IMR-90 (cell line): Measurements from ENCODE around the gene PLCH1. TPM values are rescaled to one million over a fixed set of nuclear protein-coding genes. Genes with fewer than 3 reads are reported as not detected.

Source experiments
- ATAC-seq: fragments of 200-7000 bp; cut with Tn5 transposase; 2 replicates; pipeline ENCODE4 v1.9.1; 2020; ENCODE audit warnings: low read depth, mild to moderate bottlenecking, moderate library complexity
- BruUV-seq: library from RNA; stranded (reverse); fragments of 400-500 nt; replicated peaks from 2 replicates; lab custom pipeline; 2021; lab: Mats Ljungman, UMichigan
- CTCF ChIA-PET: fragments of 300-600 bp; formaldehyde crosslinking; extraction: SDS; loops from one replicate; lab custom pipeline; 2021; ENCODE audit warnings: antibody characterized with exemption; lab: Yijun Ruan, JAX
- POLR2A ChIA-PET: fragments of 300-600 bp; sonication (Branson Sonifier 250); formaldehyde crosslinking; loops from one replicate; lab custom pipeline; 2022; ENCODE audit warnings: antibody characterized with exemption; ENCODE audit not compliant: unreplicated experiment; lab: Charles Lee
- DNase-seq: peaks from one replicate; pipeline ENCODE4 v3.0.0; 2013
- H2AFZ ChIP-seq: replicated peaks from 2 replicates; pipeline ENCODE3; 2013; ENCODE audit warnings: low read length, mild to moderate bottlenecking; ENCODE audit not compliant: poor library complexity
- H2AK5ac ChIP-seq: 2 replicates; pipeline ENCODE4 v1.6.1; 2013; ENCODE audit warnings: low read depth, low read length, inconsistent platforms
- H2AK9ac ChIP-seq: replicated peaks from 2 replicates; pipeline ENCODE3; 2013; ENCODE audit warnings: mild to moderate bottlenecking, low read depth, low read length, moderate library complexity; ENCODE audit not compliant: poor library complexity
- H2BK120ac ChIP-seq: 2 replicates; pipeline ENCODE4 v1.6.1; 2013; ENCODE audit warnings: low read depth, low read length, inconsistent platforms
- H2BK15ac ChIP-seq: 3 replicates; pipeline ENCODE4 v1.6.1; 2013; ENCODE audit warnings: low read depth, low read length, inconsistent platforms
- H2BK20ac ChIP-seq: 2 replicates; pipeline ENCODE4 v1.6.1; 2013; ENCODE audit warnings: low read depth, mild to moderate bottlenecking, inconsistent platforms, low read length, moderate library complexity
- H2BK5ac ChIP-seq: 2 replicates; pipeline ENCODE4 v1.6.1; 2013; ENCODE audit warnings: mild to moderate bottlenecking, low read depth, low read length, inconsistent platforms; ENCODE audit not compliant: poor library complexity, severe bottlenecking
- H3K14ac ChIP-seq: replicated peaks from 2 replicates; pipeline ENCODE4 v1.6.1; 2013; ENCODE audit warnings: low read depth, low read length, inconsistent platforms
- H3K18ac ChIP-seq: 2 replicates; pipeline ENCODE4 v1.6.1; 2013; ENCODE audit warnings: low read depth, low read length, control low read depth
- H3K23ac ChIP-seq: 2 replicates; pipeline ENCODE4 v1.6.1; 2013; ENCODE audit warnings: low read depth, low read length, inconsistent platforms
- H3K27ac ChIP-seq: 2 replicates; pipeline ENCODE4 v1.5.1; 2013; ENCODE audit warnings: mild to moderate bottlenecking, control low read depth, low read length; ENCODE audit not compliant: insufficient read depth
- H3K27me3 ChIP-seq: 2 replicates; pipeline ENCODE4 v1.6.1; 2013; ENCODE audit warnings: low read length; ENCODE audit not compliant: control insufficient read depth, insufficient read depth
- H3K36me3 ChIP-seq: 2 replicates; pipeline ENCODE4 v1.6.1; 2013; ENCODE audit warnings: low read length, mixed read lengths; ENCODE audit not compliant: control insufficient read depth, insufficient read depth
- H3K4ac ChIP-seq: 2 replicates; pipeline ENCODE4 v1.6.1; 2013; ENCODE audit warnings: low read depth, low read length, inconsistent platforms
- H3K4me1 ChIP-seq: 2 replicates; pipeline ENCODE4 v1.6.1; 2013; ENCODE audit warnings: low read length, mixed read lengths; ENCODE audit not compliant: control insufficient read depth, insufficient read depth
- H3K4me2 ChIP-seq: 2 replicates; pipeline ENCODE4 v1.6.1; 2013; ENCODE audit warnings: low read depth, mild to moderate bottlenecking, control low read depth, low read length, moderate library complexity
- H3K4me3 ChIP-seq: 2 replicates; pipeline ENCODE4 v1.5.1; 2013; ENCODE audit warnings: low read depth, mild to moderate bottlenecking, control low read depth, low read length, moderate library complexity; ENCODE audit not compliant: insufficient read depth
- H3K56ac ChIP-seq: 2 replicates; pipeline ENCODE4 v1.6.1; 2013; ENCODE audit warnings: low read length, inconsistent platforms; ENCODE audit not compliant: insufficient read depth; ENCODE audit errors: extremely low read depth
- H3K79me1 ChIP-seq, 2 experiments: 2 replicates each; pipeline ENCODE4 v1.6.1; 2013; ENCODE audit warnings: low read length in 2 of 2, inconsistent platforms in 1 of 2, low read depth in 1 of 2
- H3K9ac ChIP-seq: 2 replicates; pipeline ENCODE4 v1.6.1; 2013; ENCODE audit warnings: low read depth, low read length, control low read depth
- H3K9me1 ChIP-seq: 2 replicates; pipeline ENCODE4 v1.6.1; 2013; ENCODE audit warnings: low read length, inconsistent platforms; ENCODE audit not compliant: insufficient read depth
- H3K9me3 ChIP-seq: 2 replicates; pipeline ENCODE4 v1.6.1; 2013; ENCODE audit warnings: low read length; ENCODE audit not compliant: control insufficient read depth, insufficient read depth
- H4K20me1 ChIP-seq: 2 replicates; pipeline ENCODE4 v1.6.1; 2013; ENCODE audit warnings: low read length, inconsistent platforms; ENCODE audit not compliant: insufficient read depth
- H4K5ac ChIP-seq: 2 replicates; pipeline ENCODE4 v1.6.1; 2013; ENCODE audit warnings: mild to moderate bottlenecking, low read depth, low read length, control low read depth
- H4K8ac ChIP-seq, 2 experiments: 2 replicates each; pipeline ENCODE4 v1.6.1; 2013; ENCODE audit warnings: low read depth in 2 of 2, low read length in 2 of 2, control low read depth in 1 of 2, inconsistent platforms in 1 of 2
- H4K91ac ChIP-seq: 2 replicates; pipeline ENCODE4 v1.6.1; 2013; ENCODE audit warnings: low read depth, low read length, inconsistent platforms; ENCODE audit not compliant: insufficient read depth
- BHLHE40 ChIP-seq: fragments of 150-350 bp; IDR thresholded peaks from 2 replicates; pipeline ENCODE4 v1.6.1; 2016; ENCODE audit warnings: mild to moderate bottlenecking, low read depth, low read length
- CHD1 ChIP-seq: IDR thresholded peaks from 2 replicates; pipeline ENCODE4 v1.6.1; 2012; ENCODE audit warnings: low read depth, low read length, improper control_type of control experiment
- FOS ChIP-seq: fragments of 150-350 bp; IDR thresholded peaks from 2 replicates; pipeline ENCODE4 v1.6.1; 2016; ENCODE audit warnings: low read depth, low read length
- MAFK ChIP-seq: IDR thresholded peaks from 2 replicates; pipeline ENCODE4 v1.6.1; 2012; ENCODE audit warnings: low read depth, low read length, improper control_type of control experiment
- MAZ ChIP-seq: IDR thresholded peaks from 2 replicates; pipeline ENCODE4 v1.6.1; 2012; ENCODE audit warnings: low read depth, mild to moderate bottlenecking, low read length, improper control_type of control experiment, moderate library complexity, borderline replicate concordance
- MXI1 ChIP-seq: IDR thresholded peaks from 2 replicates; pipeline ENCODE4 v1.6.1; 2012; ENCODE audit warnings: low read depth, mild to moderate bottlenecking, low read length, moderate library complexity, borderline replicate concordance
- NFE2L2 ChIP-seq: fragments of 150-350 bp; IDR thresholded peaks from 2 replicates; pipeline ENCODE4 v1.6.1; 2016; ENCODE audit warnings: low read depth, mild to moderate bottlenecking, low read length
- POLR2A ChIP-seq: IDR thresholded peaks from 2 replicates; pipeline ENCODE4 v1.6.1; 2012; ENCODE audit warnings: mild to moderate bottlenecking, low read depth, low read length
- RAD21 ChIP-seq: IDR thresholded peaks from 2 replicates; pipeline ENCODE4 v1.6.1; 2012; ENCODE audit warnings: low read length, improper control_type of control experiment
- RCOR1 ChIP-seq: IDR thresholded peaks from 2 replicates; pipeline ENCODE4 v1.6.1; 2012; ENCODE audit warnings: mild to moderate bottlenecking, low read length, improper control_type of control experiment; ENCODE audit not compliant: insufficient replicate concordance
- RFX5 ChIP-seq: IDR thresholded peaks from 2 replicates; pipeline ENCODE4 v1.8.0; 2012; ENCODE audit warnings: low read depth, mild to moderate bottlenecking, low read length, moderate library complexity
- SMC3 ChIP-seq: fragments of 150-350 bp; IDR thresholded peaks from 2 replicates; pipeline ENCODE4 v1.6.1; 2016; ENCODE audit warnings: low read depth, mild to moderate bottlenecking, antibody characterized with exemption, low read length, moderate library complexity
- dilution Hi-C: fragments of 300-500 bp; cut with HindIII; formaldehyde crosslinking; loops from one replicate; pipeline ENCODE4 v1.14.3; 2018; ENCODE audit warnings: low sequenced_read_pairs; ENCODE audit not compliant: unreplicated experiment
- in situ Hi-C: fragments of 300-500 bp; cut with MboI; formaldehyde crosslinking; loops from 3 replicates; pipeline ENCODE4 v1.14.3; 2019; ENCODE audit warnings: low sequenced_read_pairs, inconsistent platforms, mixed read lengths
- intact Hi-C: fragments of 100-400 bp; cut with micrococcal nuclease; formaldehyde crosslinking; loops from 2 replicates; pipeline ENCODE4 v1.10.0; 2022
- polyA plus RNA-seq, 3 experiments: library from polyadenylated mRNA; depleted of rRNA; stranded (reverse); fragments of >200 nt; gene quantifications; 2 replicates each; pipeline ENCODE4 v1.2.3, GENCODE V29; 2012; ENCODE audit warnings: low replicate concordance in 1 of 3
- total RNA-seq: library from RNA; depleted of rRNA; stranded (reverse); fragments of >200 nt; gene quantifications from 2 replicates; pipeline ENCODE4 v1.2.3, GENCODE V29; 2012
- TF ChIP-seq, protein P1 (sequence below): conservative IDR thresholded peaks from 2 replicates; pipeline ENCODE4 v1.5.1; 2012; ENCODE audit warnings: mild to moderate bottlenecking, low read depth, low read length, improper control_type of control experiment
- TF ChIP-seq, protein P2 (sequence below): fragments of 150-350 bp; IDR thresholded peaks from 2 replicates; pipeline ENCODE4 v1.6.1; 2017; ENCODE audit warnings: mild to moderate bottlenecking, antibody characterized with exemption, low read length, low read depth
- TF ChIP-seq, protein P3 (sequence below): fragments of 150-350 bp; IDR thresholded peaks from 2 replicates; pipeline ENCODE4 v1.6.1; 2016; ENCODE audit warnings: low read depth, mild to moderate bottlenecking, low read length, moderate library complexity, borderline replicate concordance

Gene PLCH1
- total and polyA plus RNA-seq, 2 of the 4 experiments (the other 2 are of a cell fraction): not detected

DNA sequence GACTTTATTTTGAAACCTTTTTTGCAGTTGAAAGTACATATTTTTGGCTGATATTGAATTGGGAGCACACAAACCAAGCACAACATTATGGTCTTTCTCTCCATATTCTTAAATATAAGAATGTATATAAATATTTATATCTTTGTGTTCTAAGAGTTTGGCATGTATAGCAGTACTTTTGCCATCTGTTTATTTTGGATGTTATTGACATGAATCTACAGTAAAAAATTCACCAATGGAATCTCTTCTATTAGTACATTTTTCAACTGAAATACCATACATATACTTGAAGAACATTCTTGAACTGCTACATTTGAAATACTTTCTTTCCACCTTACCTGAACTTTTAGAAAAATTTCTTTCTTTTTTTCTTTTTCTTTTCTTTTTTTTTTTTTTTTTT, 342.2 kb downstream of the PLCH1 start:
- no peak overlapping the region for H4K91ac ChIP-seq
- no peak overlapping the region for H3K9ac ChIP-seq
- H3K56ac ChIP-seq: no peak overlapping the region
- H3K9me3 ChIP-seq: no peaks in the 10 kb centered on the region; the same call in 1 of the 2 replicates
- no TSS peak for BruUV-seq
- dilution Hi-C loops: no loop called here
- no peak overlapping the region for H4K8ac ChIP-seq
- ChIA-PET POLR2A (no interaction called here), CTCF (no interaction called here)
- no peak overlapping the region for H2BK120ac ChIP-seq
- H2AFZ ChIP-seq: no peak overlapping the region
- TF ChIP-seq, protein P1, sequence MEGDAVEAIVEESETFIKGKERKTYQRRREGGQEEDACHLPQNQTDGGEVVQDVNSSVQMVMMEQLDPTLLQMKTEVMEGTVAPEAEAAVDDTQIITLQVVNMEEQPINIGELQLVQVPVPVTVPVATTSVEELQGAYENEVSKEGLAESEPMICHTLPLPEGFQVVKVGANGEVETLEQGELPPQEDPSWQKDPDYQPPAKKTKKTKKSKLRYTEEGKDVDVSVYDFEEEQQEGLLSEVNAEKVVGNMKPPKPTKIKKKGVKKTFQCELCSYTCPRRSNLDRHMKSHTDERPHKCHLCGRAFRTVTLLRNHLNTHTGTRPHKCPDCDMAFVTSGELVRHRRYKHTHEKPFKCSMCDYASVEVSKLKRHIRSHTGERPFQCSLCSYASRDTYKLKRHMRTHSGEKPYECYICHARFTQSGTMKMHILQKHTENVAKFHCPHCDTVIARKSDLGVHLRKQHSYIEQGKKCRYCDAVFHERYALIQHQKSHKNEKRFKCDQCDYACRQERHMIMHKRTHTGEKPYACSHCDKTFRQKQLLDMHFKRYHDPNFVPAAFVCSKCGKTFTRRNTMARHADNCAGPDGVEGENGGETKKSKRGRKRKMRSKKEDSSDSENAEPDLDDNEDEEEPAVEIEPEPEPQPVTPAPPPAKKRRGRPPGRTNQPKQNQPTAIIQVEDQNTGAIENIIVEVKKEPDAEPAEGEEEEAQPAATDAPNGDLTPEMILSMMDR: no peak
- TF ChIP-seq NFE2L2: no peak
- TF ChIP-seq MAZ: no peak
- no peak for TF ChIP-seq MAFK
- TF ChIP-seq FOS: no peak
- TF ChIP-seq BHLHE40: no peak
- TF ChIP-seq, protein P2, sequence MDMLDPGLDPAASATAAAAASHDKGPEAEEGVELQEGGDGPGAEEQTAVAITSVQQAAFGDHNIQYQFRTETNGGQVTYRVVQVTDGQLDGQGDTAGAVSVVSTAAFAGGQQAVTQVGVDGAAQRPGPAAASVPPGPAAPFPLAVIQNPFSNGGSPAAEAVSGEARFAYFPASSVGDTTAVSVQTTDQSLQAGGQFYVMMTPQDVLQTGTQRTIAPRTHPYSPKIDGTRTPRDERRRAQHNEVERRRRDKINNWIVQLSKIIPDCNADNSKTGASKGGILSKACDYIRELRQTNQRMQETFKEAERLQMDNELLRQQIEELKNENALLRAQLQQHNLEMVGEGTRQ: no peak
- no peak for TF ChIP-seq RCOR1
- no peak for TF ChIP-seq RAD21
- TF ChIP-seq, protein P3, sequence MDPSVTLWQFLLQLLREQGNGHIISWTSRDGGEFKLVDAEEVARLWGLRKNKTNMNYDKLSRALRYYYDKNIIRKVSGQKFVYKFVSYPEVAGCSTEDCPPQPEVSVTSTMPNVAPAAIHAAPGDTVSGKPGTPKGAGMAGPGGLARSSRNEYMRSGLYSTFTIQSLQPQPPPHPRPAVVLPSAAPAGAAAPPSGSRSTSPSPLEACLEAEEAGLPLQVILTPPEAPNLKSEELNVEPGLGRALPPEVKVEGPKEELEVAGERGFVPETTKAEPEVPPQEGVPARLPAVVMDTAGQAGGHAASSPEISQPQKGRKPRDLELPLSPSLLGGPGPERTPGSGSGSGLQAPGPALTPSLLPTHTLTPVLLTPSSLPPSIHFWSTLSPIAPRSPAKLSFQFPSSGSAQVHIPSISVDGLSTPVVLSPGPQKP: no peak
- TF ChIP-seq SMC3: no peak
- TF ChIP-seq POLR2A: no peak
- TF ChIP-seq CHD1: no peak
- TF ChIP-seq RFX5: no peak
- no peak for TF ChIP-seq MXI1
- in situ Hi-C loops: no loop called here
- no peak overlapping the region for H2AK9ac ChIP-seq
- no peak overlapping the region for H3K4me3 ChIP-seq
- intact Hi-C loops: no loop called here
- H3K4me1 ChIP-seq: no peaks in the 10 kb centered on the region
- H3K79me1 ChIP-seq: no peaks in the 10 kb centered on the region
- no peak overlapping the region for H2BK15ac ChIP-seq
- H4K20me1 ChIP-seq: no peaks in the 10 kb centered on the region
- H3K27me3 ChIP-seq: no peaks in the 10 kb centered on the region
- ATAC-seq: no peak
- no peak overlapping the region for H3K4me2 ChIP-seq
- H2AK5ac ChIP-seq: no peak overlapping the region
- no peak overlapping the region for H3K4ac ChIP-seq
- no peak overlapping the region for H3K23ac ChIP-seq
- H3K36me3 ChIP-seq: no peaks in the 10 kb centered on the region
- no peak overlapping the region for H3K18ac ChIP-seq
- H3K14ac ChIP-seq: no peak overlapping the region
- DNase-seq: no peak
- H2BK5ac ChIP-seq: no peak overlapping the region
- H2BK20ac ChIP-seq: no peak overlapping the region
- no peak overlapping the region for H4K5ac ChIP-seq
- no peaks in the 10 kb centered on the region for H3K9me1 ChIP-seq
- no peak overlapping the region for H3K27ac ChIP-seq
